OCI-LY1 (cell line): ENCODE measurements around the gene GRIA1.

Source experiments
- H2AFZ ChIP-seq: fragments of 200-600 bp; sonication (generic), shearing (Covaris generic); 2 replicates; pipeline ENCODE4 v1.6.0; 2014; ENCODE audit warnings: antibody characterized with exemption, mild to moderate bottlenecking, low read length
- H3F3A ChIP-seq: fragments of 200-600 bp; sonication (generic), shearing (Covaris generic); 2 replicates; pipeline ENCODE4 v1.6.0; 2014; ENCODE audit warnings: mild to moderate bottlenecking, antibody characterized with exemption, low read length, moderate library complexity; ENCODE audit not compliant: insufficient read depth
- H3K27ac ChIP-seq: fragments of 200-600 bp; sonication (generic); 2 replicates; pipeline ENCODE4 v1.5.1; 2014; ENCODE audit warnings: low read length, mixed run types, mild to moderate bottlenecking, low read depth; ENCODE audit not compliant: poor library complexity, severe bottlenecking
- H3K27me3 ChIP-seq: fragments of 200-600 bp; sonication (generic); 2 replicates; pipeline ENCODE4 v1.6.0; 2014; ENCODE audit warnings: antibody characterized with exemption, mild to moderate bottlenecking, low read length, moderate library complexity; ENCODE audit not compliant: insufficient read depth
- H3K36me3 ChIP-seq: fragments of 200-600 bp; sonication (generic); 2 replicates; pipeline ENCODE4 v1.6.1; 2014; ENCODE audit warnings: mild to moderate bottlenecking, antibody characterized with exemption, low read length, moderate library complexity, mixed read lengths; ENCODE audit not compliant: insufficient read depth
- H3K4me1 ChIP-seq: fragments of 200-600 bp; sonication (generic); 2 replicates; pipeline ENCODE4 v1.5.1; 2014; ENCODE audit warnings: mild to moderate bottlenecking, low read length, moderate library complexity; ENCODE audit not compliant: insufficient read depth, severe bottlenecking
- H3K4me2 ChIP-seq: fragments of 200-600 bp; sonication (generic), shearing (Covaris generic); 2 replicates; pipeline ENCODE4 v1.6.1; 2014; ENCODE audit warnings: low read length
- H3K4me3 ChIP-seq: fragments of 200-600 bp; sonication (generic); 2 replicates; pipeline ENCODE4 v1.5.1; 2014; ENCODE audit warnings: low read length, low read depth, mild to moderate bottlenecking, mixed read lengths; ENCODE audit not compliant: poor library complexity, severe bottlenecking
- H3K79me2 ChIP-seq: fragments of 200-600 bp; shearing (Covaris generic); 2 replicates; pipeline ENCODE4 v1.6.1; 2016; ENCODE audit warnings: mixed run types, low read length, mixed read lengths; ENCODE audit not compliant: insufficient read depth
- H3K9ac ChIP-seq: fragments of 200-600 bp; sonication (generic), shearing (Covaris generic); 2 replicates; pipeline ENCODE4 v1.6.1; 2014; ENCODE audit warnings: mild to moderate bottlenecking, low read length, mixed read lengths
- H3K9me2 ChIP-seq: fragments of 200-600 bp; sonication (generic), shearing (Covaris generic); 2 replicates; pipeline ENCODE4 v1.6.1; 2014; ENCODE audit warnings: low read depth, mild to moderate bottlenecking, low read length, mixed read lengths
- H3K9me3 ChIP-seq: fragments of 200-600 bp; shearing (Covaris generic); 2 replicates; pipeline ENCODE4 v1.6.1; 2014; ENCODE audit warnings: low read length, mixed read lengths
- H4K20me1 ChIP-seq: fragments of 200-600 bp; sonication (generic), shearing (Covaris generic); 2 replicates; pipeline ENCODE4 v1.6.0; 2016; ENCODE audit warnings: mild to moderate bottlenecking, low read length; ENCODE audit not compliant: insufficient read depth
- EZH2 ChIP-seq: fragments of 200-600 bp; sonication (generic), shearing (Covaris generic); IDR thresholded peaks from 2 replicates; pipeline ENCODE4 v1.8.0; 2017; ENCODE audit warnings: borderline replicate concordance, mixed run types, mild to moderate bottlenecking, antibody characterized with exemption, low read length, moderate library complexity, mixed read lengths
- TF ChIP-seq, protein P1 (sequence below): fragments of 200-600 bp; sonication (generic), shearing (Covaris generic); IDR thresholded peaks from 2 replicates; pipeline ENCODE4 v1.5.1; 2017; ENCODE audit warnings: mild to moderate bottlenecking, antibody characterized with exemption, low read length, moderate library complexity, mixed read lengths

GRIA1 gene

DNA sequence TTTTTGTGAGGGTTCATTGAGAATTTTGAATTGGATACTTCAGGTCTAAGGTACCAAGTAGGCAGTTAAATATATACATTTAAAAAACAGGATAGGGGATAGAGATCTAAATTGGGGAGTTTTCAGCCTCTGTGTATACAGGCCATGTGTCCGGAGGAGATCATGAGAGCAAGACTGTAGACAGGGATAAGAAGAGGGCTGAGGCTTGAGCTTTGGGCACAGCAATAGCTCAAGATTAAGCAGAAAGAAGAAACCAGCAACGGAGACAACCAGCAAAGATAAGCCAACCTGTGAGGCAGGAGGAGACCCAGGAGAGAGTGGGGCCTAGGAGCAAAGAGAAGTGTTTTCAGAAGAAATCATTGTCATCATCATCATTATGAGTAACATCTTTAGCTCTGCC, 258.4 kb downstream of the GRIA1 start:
- H3K9me3 ChIP-seq = no peaks in the 10 kb centered on the region
- no peaks in the 10 kb centered on the region for H3K9me2 ChIP-seq
- H3K36me3 ChIP-seq = no peaks in the 10 kb centered on the region
- no peak overlapping the region for H3K9ac ChIP-seq
- H3K4me1 ChIP-seq = no peaks in the 10 kb centered on the region
- H4K20me1 ChIP-seq = no peaks in the 10 kb centered on the region
- H3F3A ChIP-seq = no peaks in the 10 kb centered on the region
- TF ChIP-seq EZH2 = no peak
- H3K27ac ChIP-seq = no peak overlapping the region
- H3K79me2 ChIP-seq = no peaks in the 10 kb centered on the region
- no peaks in the 10 kb centered on the region for H3K27me3 ChIP-seq
- H3K4me2 ChIP-seq = no peak overlapping the region
- no peak overlapping the region for H2AFZ ChIP-seq
- no peak overlapping the region for H3K4me3 ChIP-seq

DNA sequence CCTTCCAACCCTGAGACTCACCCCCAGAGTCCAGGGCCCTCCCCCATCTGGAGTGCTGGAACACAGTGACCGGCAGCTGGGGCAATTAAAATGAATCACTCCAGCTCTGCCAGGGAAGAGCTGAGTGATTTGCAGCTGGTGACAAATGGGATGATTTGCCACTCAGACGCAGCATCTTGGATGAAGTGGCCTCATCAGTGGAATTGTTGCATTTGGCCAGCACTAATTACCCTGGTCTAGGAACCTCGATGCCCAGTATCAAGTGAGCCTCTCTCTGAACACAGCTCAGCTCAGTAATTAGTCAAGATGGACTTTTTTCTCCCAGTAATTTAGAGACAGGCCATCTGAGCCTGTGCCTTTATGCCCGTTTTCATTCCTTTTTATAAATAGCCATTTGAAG, 259.5 kb downstream of the GRIA1 start:
- Histone ChIP-seq H3F3A (no peaks in the 10 kb centered on the region), H3K9me2 (no peaks in the 10 kb centered on the region), H3K36me3 (no peaks in the 10 kb centered on the region), H3K79me2 (no peaks in the 10 kb centered on the region), H3K9me3 (no peaks in the 10 kb centered on the region), H3K4me1 (no peaks in the 10 kb centered on the region), H4K20me1 (no peaks in the 10 kb centered on the region), H2AFZ (no peak overlapping the region), H3K27ac (no peak overlapping the region), H3K4me3 (no peak overlapping the region), H3K4me2 (no peak overlapping the region), H3K9ac (no peak overlapping the region), H3K27me3 (no peaks in the 10 kb centered on the region)
- TF ChIP-seq, protein P1, sequence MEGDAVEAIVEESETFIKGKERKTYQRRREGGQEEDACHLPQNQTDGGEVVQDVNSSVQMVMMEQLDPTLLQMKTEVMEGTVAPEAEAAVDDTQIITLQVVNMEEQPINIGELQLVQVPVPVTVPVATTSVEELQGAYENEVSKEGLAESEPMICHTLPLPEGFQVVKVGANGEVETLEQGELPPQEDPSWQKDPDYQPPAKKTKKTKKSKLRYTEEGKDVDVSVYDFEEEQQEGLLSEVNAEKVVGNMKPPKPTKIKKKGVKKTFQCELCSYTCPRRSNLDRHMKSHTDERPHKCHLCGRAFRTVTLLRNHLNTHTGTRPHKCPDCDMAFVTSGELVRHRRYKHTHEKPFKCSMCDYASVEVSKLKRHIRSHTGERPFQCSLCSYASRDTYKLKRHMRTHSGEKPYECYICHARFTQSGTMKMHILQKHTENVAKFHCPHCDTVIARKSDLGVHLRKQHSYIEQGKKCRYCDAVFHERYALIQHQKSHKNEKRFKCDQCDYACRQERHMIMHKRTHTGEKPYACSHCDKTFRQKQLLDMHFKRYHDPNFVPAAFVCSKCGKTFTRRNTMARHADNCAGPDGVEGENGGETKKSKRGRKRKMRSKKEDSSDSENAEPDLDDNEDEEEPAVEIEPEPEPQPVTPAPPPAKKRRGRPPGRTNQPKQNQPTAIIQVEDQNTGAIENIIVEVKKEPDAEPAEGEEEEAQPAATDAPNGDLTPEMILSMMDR = no peak
- TF ChIP-seq EZH2 = no peak

DNA sequence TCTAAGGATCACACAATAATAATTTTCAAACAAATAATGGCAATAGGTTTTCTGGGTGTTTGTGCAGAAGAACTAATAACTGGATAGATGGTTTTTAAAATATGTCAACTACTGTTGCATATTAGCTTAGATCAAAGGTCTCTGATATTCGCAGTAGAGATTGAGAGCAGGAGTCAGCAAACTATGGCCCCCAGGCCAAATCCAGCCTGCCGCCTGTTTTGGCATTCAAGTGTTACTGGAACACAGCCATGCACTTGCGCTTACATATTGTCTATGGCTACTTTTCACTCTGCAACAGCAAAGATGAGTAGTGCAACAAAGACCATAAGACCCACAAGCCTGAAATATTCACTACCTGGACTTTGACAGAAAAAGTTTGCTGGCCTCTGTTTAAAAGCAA, 260.8 kb downstream of the GRIA1 start:
- Histone ChIP-seq H3K36me3 (no peaks in the 10 kb centered on the region), H2AFZ (no peak overlapping the region), H3K27me3 (no peaks in the 10 kb centered on the region), H3K4me2 (no peak overlapping the region), H3K4me3 (no peak overlapping the region), H3K79me2 (no peaks in the 10 kb centered on the region), H3K9ac (no peak overlapping the region), H4K20me1 (no peaks in the 10 kb centered on the region), H3K9me3 (no peaks in the 10 kb centered on the region), H3K27ac (no peak overlapping the region), H3F3A (no peaks in the 10 kb centered on the region), H3K4me1 (no peaks in the 10 kb centered on the region), H3K9me2 (no peaks in the 10 kb centered on the region)
- no peak for TF ChIP-seq EZH2
- TF ChIP-seq, protein P1 = no peak

DNA sequence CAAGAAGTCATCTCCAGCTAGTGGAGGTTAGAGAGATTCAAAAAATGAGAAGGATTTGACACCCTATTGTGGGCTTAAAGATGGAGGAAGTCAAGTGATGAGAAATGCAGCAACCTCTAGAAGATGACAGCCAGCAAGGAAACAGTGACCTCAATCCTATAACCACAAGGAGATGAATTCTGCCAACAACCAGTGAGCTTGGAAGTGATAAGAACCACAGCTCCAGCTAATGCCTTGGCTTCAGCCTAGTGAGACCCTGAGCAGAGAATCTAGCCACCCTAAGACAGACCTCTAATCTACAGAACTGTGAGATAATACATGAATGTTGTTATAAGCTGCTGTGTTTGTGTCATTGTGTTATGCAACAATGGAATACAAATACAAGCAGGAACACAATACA, 262.4 kb downstream of the GRIA1 start:
- Histone ChIP-seq H3K4me1 (no peaks in the 10 kb centered on the region), H3K4me2 (no peak overlapping the region), H4K20me1 (no peaks in the 10 kb centered on the region), H3K36me3 (no peaks in the 10 kb centered on the region), H3K9ac (no peak overlapping the region), H2AFZ (no peak overlapping the region), H3K27me3 (no peaks in the 10 kb centered on the region), H3K9me3 (no peaks in the 10 kb centered on the region), H3K9me2 (no peaks in the 10 kb centered on the region), H3F3A (no peaks in the 10 kb centered on the region), H3K27ac (no peak overlapping the region), H3K79me2 (no peaks in the 10 kb centered on the region), H3K4me3 (no peak overlapping the region)
- TF ChIP-seq, protein P1 = no peak
- TF ChIP-seq EZH2 = no peak
